Iris pigment epithelial cell (primary cell): ENCODE data around the gene EAF2.
"Not testable (repeated sequence)": the region's sequence is repeated elsewhere in the genome, so short reads cannot be mapped to it uniquely, and the experiment has no call there.

Experiments
- DNase-seq: peaks from one replicate; pipeline ENCODE4 v3.0.0-alpha.2; 2011; ENCODE audit warnings: low read depth

EAF2 gene

DNA sequence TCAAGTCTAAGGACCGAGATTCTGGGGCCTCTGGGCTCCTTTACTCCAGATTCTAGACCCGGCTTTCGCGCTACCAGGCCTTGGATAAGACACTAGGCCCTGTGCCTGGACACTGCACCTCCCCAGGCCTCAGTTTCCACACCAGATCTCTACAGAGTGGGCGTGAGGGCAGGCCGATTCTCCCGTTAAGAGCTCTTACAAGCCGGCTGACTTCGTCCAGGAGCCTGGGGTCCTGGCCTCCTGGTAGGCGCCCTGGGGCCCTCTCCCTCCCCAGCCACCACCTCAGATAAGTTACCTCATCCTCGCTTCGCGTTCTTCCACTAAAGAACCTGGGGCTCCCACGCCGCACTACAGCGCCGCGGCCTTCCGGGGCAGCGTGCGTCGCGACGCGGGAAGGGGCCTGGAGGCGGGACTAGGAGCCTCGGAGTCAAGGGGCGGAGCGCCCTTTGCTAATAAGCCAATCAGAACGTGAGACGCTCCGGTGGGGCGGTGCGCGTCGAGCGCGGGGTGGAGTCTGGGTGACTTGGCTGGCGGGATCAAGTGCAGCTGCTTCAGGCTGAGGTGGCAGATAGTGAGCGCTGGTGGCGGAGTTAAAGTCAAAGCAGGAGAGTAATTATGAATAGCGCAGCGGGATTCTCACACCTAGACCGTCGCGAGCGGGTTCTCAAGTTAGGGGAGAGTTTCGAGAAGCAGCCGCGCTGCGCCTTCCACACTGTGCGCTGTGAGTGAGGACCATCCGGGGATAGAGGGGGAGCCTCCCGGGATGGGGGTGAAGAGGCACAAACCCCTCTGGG lies at the start of gene EAF2, which contains the start of gene IQCB1:
Gene EAF2 (plus strand): TSS at position 539 of the 794 bp plus-strand sequence. CDS start 77 bp downstream, at position 616.
Gene IQCB1 (minus strand): TSS at position 390 of the 794 bp plus-strand sequence. CDS start 6,100 bp downstream, outside the sequence.
- DNase-seq, result peak; percentile 96

GRCh38 chr3:121786485-121786884 lies 48.5 kb upstream of the EAF2 start:
- peak; percentile 39 for DNase-seq

- no peak for DNase-seq
Measured at GRCh38 chr3:121793078-121793477, 41.9 kb upstream of the EAF2 start.

DNA sequence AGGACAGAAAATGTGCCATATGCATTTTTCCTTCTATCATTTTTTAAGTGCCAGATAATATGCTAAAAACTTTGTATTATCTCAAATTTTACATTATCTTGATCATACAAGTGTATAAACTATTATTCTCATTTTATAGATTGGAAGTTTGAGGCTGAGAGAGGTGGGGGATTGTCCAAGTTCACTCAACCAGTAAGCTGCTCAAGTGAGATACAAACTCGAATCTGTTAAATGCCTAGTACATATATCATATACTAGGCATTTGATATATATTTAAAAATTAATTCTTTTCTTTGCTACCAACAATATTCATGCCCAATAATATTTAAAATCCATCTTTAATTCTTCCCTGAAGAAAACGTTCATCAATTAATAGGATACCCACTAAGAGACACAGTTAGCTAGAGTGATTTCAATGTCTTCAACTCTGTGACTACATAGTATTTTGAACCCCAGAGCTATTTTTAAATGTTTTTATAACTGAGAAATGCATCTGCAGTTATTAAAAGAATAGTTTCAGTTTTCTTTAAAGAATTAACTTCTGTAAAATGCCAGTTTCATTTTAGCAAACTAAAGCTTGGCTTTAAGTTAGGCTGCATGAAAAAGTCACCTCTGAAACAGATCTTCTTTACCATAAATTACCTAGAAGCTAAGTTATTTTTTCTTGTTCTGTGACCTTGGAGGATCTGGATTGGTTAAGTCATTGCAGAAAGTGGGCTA lies 40.6 kb upstream of the EAF2 start:
- DNase-seq, result no peak

GRCh38 chr3:121796970-121797369 lies 38.0 kb upstream of the EAF2 start:
- DNase-seq, result peak; percentile 28

DNA sequence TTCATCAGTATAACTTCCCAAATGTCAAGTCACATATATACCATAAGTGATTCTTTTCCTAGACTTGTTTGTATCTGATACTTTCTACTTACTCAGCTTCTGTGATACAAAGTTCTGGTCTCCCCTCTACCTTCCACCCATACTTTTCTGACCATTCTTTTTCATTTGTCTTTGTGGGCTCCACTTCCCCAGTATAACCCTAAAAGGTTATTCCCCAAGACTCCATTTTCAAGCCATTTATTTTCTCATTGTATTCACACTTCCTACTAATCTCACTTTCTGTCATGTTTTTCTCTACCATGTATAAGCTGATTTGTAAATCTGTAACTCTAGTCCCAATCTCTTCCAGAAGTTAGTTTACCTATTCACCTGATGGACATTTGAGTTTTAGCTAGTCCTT lies 34.1 kb upstream of the EAF2 start:
- no peak for DNase-seq

- DNase-seq, result no peak
Measured at GRCh38 chr3:121803771-121804320, 31.2 kb upstream of the EAF2 start.

DNA sequence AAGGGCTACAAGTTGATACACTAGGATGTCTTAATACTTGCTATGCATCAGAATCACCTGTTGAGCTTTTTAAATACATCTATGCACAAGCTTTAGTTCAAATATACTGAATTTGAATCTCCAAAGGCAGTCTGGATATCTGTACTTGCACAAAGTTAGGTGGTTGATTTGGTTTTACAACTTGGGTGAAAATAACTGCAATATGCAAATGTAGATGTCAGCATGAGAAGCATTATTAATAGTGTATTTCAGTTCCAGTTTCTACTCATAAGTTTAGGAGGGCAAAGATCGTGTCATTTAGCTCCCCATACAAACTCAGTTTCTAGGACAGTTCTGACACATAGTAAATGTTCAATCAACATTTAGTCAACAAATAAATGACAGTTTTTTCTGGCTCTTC lies 25.8 kb upstream of the EAF2 start:
- DNase-seq, result no peak

- no peak for DNase-seq
Measured at GRCh38 chr3:121817753-121818152, 17.3 kb upstream of the EAF2 start.

DNA sequence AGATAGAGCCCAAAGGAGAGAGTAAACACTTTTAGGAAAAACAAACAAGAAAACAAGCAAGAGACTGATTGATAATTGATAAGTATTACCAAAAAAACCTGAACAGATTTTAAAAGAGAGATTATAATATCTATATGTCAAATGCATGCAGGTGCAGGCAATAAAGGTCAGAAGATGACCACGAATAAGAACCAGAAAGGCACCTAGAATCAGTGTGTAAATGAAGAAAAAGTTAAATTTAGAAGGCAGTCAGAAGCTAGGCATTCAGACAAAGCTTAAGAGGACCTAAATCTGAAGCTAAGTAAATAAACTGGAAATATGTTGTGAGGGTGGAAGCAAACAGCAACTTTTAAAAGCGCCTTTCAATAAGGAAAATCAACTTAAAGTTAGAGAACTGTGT lies 16.4 kb upstream of the EAF2 start:
- DNase-seq, result no peak

GRCh38 chr3:121819236-121819635 lies 15.8 kb upstream of the EAF2 start:
- no peak for DNase-seq

- DNase-seq, result peak; percentile 82
Measured at GRCh38 chr3:121821421-121822199, 13.4 kb upstream of the EAF2 start.

GRCh38 chr3:121822973-121823372 lies 12.0 kb upstream of the EAF2 start:
- no peak for DNase-seq

DNA sequence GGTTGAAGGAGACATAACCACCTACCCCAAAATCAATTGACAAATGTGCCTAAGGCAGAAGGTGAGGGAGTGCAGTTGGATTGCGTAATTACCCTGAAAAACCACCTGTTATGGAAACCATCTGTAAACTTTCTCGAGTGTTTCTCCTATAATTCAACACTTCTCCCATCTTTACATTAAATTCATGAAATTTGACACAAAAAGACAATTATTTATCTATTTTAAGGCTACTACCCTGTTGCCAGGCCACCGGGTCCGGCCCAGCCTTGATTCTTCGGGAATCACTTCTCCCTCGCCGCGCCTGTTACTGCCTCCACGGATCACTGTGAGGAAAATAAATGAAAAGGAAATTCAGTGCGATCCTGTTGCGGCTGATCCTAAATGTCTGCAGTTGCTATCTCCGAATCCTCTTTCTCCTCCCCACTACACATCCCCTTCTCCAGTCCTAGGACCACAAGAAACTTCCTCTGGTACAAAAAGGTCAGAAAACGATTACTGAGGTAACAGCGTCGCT lies 795 bp upstream of the EAF2 start:
- DNase-seq, result peak; percentile 12

GRCh38 chr3:121835465-121835801 lies 424 bp downstream of the EAF2 start:
- no peak for DNase-seq

DNA sequence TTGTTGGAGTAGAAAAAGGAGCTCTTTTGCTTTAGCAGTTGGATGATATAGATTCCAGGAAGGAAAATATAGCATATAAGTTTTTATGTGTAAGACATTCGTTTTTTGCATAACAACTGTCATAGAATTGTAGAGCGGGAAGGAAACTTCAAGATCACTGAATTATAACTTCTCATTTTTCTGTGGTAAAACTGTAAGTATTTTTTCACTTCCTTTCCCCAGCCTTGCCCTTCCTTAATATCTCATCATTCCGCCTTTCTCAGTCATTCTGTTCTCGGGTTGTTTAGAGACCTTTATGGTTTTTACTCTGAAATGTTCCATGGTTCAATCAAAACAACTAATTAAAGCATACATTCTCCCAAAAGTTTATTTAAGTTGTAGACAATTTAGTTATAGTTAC lies 1.1 kb downstream of the EAF2 start:
- no peak for DNase-seq

DNA sequence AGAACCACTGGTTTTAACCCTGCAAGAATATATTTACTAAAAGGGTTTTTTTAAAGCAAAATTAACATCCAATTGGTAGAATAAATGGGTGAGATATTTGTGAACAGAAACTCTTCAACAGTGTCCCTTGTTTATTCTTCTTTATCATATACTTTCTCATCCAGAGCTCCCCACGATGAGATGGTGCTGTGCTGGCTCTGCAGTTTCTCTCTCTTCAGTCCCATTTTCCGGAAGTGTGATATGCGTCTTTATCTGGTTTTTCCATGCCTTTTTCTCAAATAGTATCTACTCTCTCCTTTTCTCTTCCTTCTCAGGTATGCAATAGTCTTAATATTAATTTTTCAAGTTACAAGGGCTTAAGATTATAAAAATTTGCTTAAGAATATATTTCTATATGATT lies 1.5 kb downstream of the EAF2 start:
- no peak for DNase-seq

DNA sequence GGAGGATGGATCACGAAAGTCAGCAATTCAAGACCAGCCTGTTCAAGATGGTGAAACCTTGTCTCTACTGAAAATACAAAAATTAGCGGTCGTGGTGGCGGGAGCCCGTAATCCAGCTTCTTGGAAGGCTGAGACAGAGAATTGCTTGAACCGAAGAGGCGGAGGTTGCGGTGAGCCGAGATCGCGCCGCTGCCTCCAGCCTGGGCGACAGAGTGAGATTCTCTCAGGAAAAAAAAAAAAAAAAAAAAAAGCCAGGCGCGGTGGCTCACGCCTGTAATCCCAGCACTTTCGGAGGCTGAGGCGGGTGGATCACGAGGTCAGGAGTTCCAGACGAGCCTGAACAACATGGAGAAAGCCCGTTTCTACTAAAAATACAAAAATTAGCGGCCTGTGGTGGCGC lies 5.0 kb downstream of the EAF2 start:
- no peak for DNase-seq

DNA sequence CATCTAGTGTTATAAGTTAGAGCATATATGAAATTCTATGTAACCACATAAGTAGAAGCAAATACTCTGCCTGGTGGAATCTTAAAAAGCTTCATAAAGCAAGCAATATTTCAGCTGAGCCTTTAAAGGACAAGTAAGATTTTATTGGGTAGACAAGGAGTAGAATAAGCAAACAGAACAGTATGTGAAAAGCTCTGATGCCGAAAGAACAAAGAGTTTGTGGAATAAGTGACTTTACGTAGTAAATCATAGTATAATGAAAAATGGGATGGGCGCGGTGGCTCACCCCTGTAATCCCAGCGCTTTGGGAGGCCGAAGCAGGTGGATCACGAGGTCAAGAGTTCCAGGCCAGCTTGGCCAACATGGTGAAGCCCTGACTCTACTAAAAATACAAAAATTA lies 9.9 kb downstream of the EAF2 start:
- no peak for DNase-seq

- no peak for DNase-seq
Measured at GRCh38 chr3:121852256-121852655, 17.2 kb downstream of the EAF2 start.

GRCh38 chr3:121855555-121855954 lies 20.5 kb downstream of the EAF2 start:
- DNase-seq, result peak; percentile 7

DNA sequence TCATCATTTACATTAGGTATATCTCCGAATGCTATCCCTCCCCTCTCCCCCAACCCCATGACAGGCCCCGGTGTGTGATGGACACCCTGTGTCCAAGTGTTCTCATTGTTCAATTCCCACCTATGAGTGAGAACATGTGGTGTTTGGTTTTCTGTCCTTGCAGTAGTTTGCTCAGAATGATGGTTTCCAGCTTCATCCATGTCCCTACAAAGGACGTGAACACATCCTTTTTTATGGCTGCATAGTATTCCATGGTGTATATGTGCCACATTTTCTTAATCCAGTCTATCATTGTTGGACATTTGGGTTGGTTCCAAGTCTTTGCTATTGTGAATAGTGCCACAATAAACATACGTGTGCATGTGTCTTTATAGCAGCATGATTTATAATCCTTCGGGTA lies 22.8 kb downstream of the EAF2 start:
- not testable (repeated sequence) for DNase-seq
